NCI-H460 (cell line): ENCODE measurements around the gene LRATD1. TPM values are rescaled to one million over a fixed set of nuclear protein-coding genes. Genes with fewer than 3 reads are reported as not detected.
"Not testable (repeated sequence)": the region's sequence is repeated elsewhere in the genome, so short reads cannot be mapped to it uniquely, and the experiment has no call there.

ENCODE experiments used
- DNase-seq: peaks from one replicate; pipeline ENCODE4 v3.0.0-alpha.2; 2016; ENCODE audit warnings: low read depth; ENCODE audit errors: extremely low read depth
- polyA plus RNA-seq: library from polyadenylated mRNA; depleted of rRNA; stranded (reverse); fragments of >200 nt; gene quantifications from 2 replicates; pipeline ENCODE4 v1.2.3, GENCODE V29; 2014; cell fraction: nucleus; rRNA removed
- total RNA-seq: library from RNA; depleted of rRNA; stranded (reverse); fragments of >200 nt; shearing (Covaris generic); gene quantifications from 2 replicates; pipeline ENCODE4 v1.2.3, GENCODE V29; 2014; rRNA removed

LRATD1 gene, protein sequence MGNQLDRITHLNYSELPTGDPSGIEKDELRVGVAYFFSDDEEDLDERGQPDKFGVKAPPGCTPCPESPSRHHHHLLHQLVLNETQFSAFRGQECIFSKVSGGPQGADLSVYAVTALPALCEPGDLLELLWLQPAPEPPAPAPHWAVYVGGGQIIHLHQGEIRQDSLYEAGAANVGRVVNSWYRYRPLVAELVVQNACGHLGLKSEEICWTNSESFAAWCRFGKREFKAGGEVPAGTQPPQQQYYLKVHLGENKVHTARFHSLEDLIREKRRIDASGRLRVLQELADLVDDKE
- 2.5 and 2.6 TPM in 2 replicates for total RNA-seq
- 0.39 and 0.78 TPM in 2 replicates for polyA plus RNA-seq

DNA sequence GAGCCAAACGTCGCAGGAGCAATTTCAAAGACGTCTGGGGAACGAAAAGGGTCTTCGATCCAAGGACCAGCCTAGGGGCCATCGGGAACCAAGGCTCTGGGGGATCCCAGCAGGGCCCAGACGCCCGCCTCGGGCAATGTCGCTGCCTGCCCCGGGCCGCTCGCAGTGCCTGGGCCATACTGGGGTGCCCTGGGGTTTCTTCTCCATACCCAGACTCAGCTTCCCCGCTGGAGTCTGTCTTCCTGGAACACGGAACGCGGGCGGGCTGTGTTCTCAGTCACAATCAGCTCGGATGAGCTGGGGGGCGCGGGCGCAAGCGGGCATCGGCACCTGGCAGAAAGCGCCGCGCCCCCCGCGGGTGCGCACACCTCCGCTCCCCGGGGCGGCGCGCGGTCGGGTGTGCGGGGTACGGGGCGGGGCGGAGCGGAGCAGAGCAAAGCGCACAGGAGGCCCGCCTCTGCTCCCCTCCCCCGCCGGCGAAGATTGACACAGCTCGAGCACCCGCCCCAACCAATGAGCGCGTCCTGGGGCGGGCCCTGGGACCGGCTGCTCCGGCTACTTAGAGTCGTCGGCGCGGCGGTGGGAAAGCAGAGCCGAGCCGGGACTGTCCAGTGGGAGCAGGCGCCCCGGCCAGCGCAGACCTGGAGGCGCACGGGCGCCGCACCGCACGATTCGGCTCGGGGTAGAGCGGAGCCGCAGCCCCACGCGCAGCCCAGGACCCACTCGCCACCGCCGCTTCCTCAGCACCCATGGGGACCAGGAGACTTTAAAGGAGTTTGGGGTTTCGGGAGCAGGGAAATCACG is at the start of gene LRATD1:
TSS of gene LRATD1 (plus strand) at position 585 of the 804 bp plus-strand sequence. CDS start 1,263 bp downstream, outside the sequence.
- peak; percentile 84 for DNase-seq

DNA sequence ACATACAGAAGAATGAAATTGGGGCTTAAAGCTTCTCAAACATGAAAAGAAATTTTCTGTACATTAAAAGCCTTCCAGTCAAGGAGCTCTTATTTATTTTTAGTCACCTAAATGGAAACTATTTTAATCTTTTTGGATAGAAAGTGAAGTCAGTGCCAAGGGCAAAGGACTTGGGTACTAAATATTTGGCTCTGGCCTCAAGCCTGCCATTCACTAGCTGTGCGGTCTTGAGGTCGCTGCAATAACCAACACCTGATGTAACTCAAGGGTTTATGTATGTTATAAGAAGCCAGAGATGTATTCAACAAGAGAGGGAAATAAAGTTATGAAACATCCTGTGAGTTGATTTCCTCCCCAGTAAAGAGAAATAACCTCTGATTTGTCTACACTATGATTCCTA is 49.5 kb upstream of the LRATD1 start:
- no peak for DNase-seq

GRCh38 chr2:14583802-14584201 is 48.7 kb upstream of the LRATD1 start:
- DNase-seq, result no peak

GRCh38 chr2:14587119-14587518 is 45.4 kb upstream of the LRATD1 start:
- no peak for DNase-seq

- no peak for DNase-seq
Measured at GRCh38 chr2:14601156-14601770, 31.3 kb upstream of the LRATD1 start.

GRCh38 chr2:14602309-14602708 is 30.2 kb upstream of the LRATD1 start:
- DNase-seq, result no peak

DNA sequence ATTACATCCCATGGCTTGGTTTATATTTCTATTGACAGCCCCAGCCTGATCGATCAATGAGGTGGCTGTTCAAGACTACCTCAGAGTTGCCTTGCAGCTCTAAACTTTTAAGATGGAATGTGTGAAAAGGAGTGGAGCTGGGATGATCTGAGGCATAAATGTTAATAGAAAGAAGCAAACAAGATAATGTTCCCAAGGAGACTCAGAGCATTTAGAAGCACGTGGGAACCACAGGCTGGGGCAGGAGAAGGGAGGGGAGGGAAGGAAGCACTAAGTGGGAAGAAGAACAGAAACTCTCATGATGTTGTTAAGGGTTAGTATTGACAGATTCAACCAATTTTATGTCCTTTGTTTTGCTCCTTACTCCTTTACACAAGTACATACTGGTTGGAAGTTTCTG is 28.8 kb upstream of the LRATD1 start:
- DNase-seq, result no peak

- DNase-seq, result no peak
Measured at GRCh38 chr2:14608245-14608644, 24.3 kb upstream of the LRATD1 start.

DNA sequence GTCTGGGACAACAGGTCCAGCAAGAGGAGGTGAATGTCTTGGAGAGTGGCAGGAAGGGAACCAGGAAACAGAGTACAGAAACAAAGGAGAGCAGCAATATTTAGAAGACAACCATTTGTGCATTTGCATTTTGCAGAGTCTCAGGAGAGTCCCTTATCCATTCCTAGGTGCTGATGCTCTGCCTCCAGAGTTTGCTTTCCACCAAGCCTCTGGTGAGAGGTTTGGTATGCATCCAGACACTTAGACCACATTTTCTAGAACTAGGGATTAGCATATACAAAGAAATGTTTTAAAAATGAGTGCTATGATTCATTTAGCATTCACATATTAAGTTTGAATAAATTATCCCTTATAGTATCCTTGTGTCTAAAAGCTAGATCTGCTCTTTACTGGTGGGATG is 18.5 kb upstream of the LRATD1 start:
- DNase-seq, result no peak

DNA sequence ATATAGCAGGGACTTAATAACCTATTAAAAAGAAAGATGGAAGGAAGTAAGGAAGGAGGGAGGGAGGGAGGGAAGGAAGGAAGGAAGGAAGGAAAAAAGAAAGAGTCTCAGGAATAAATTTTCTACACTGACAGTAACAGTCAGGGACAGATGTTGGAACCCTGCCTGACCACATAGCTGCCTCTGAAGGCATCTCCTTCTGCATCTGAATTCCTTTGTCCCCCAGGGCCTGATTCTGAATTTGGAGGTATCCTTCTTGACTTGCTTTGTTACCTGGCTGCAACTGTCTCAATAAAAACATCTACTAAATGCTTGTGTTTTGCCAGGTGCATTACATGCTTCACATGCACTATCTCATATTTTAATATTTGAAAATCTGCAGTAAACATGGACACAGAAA is 17.4 kb upstream of the LRATD1 start:
- no peak for DNase-seq

DNA sequence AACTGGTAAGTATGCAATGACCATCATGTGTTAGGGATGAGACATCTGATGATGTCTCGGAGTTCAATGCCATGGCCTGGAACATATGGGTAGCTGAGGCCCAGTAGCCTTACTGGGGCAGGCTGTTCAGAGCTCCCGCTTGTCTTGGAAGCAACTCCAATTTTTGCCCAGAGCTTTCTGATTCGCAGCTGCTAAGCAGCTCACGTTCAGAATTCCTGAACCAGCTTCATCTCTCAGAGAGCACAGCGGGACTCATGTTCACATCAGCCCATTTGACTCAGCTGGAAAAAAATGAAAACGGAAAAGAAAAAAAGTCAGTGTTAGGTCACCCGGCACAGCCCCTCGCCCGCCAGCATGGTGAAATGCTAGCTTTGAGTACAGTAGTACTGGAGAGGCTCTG is 16.8 kb upstream of the LRATD1 start:
- no peak for DNase-seq

DNA sequence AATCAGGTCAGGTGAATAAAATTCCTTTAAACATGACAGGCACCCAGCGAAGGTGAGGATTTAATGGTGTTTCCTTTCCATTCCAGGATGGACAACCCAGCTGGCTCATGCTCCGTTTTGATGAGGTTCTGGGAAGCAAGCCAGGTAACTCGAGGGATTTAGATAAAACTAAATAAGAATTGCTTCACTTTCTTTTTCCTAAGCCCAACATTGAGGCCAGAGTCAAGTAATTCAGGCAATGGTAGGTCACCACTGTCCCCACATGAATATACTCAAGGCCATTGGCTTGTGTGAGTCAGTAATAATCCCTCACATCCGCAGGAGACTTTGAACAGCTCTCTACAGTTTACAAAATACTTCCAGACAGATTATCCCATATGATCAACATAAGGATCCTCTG is 16.2 kb upstream of the LRATD1 start:
- DNase-seq, result no peak

DNA sequence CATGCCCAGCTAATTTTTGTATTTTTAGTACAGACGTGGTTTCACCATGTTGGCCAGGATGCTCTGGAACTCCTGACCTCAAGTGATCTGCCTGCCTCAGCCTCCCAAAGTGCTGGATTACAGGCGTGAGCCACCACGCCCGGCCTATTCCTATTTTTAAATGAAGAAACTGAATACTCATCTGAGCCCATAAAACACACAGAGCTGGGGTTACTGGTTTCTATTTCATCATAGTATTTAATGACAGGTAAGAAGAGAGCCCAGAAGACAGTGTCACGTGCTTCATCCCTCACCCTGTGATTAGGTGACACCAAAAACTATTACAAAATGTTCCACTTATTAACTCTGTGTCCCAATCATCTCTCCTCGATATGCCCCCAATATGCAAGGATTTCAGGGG is 15.6 kb upstream of the LRATD1 start:
- DNase-seq, result no peak

GRCh38 chr2:14619441-14619840 is 13.1 kb upstream of the LRATD1 start:
- no peak for DNase-seq

GRCh38 chr2:14621114-14621513 is 11.4 kb upstream of the LRATD1 start:
- DNase-seq, result no peak

- DNase-seq, result no peak
Measured at GRCh38 chr2:14621906-14622549, 10.5 kb upstream of the LRATD1 start.

GRCh38 chr2:14622550-14622939 is 10.0 kb upstream of the LRATD1 start:
- DNase-seq, result not testable (repeated sequence)

GRCh38 chr2:14623237-14623636 is 9.3 kb upstream of the LRATD1 start:
- no peak for DNase-seq

DNA sequence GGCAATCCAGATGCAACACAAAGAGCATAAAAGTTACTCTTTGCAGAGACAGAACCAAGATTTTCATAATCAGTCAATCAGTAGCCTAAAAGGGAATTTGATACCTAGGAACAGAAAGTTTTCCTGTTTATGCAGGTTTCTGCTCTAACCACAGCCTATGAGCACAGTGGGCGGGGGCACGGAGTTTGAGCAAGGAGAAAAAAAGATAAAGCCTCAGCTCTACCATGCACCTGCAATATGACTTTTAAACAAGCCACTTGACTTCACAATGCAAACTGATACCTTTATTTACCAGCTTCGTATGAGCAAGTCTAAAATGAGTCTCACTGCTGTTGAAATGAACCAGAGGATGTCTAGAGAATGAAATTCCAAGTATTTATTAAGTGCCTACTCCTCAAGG is 5.6 kb upstream of the LRATD1 start:
- no peak for DNase-seq

- DNase-seq, result no peak
Measured at GRCh38 chr2:14628901-14629300, 3.6 kb upstream of the LRATD1 start.

DNA sequence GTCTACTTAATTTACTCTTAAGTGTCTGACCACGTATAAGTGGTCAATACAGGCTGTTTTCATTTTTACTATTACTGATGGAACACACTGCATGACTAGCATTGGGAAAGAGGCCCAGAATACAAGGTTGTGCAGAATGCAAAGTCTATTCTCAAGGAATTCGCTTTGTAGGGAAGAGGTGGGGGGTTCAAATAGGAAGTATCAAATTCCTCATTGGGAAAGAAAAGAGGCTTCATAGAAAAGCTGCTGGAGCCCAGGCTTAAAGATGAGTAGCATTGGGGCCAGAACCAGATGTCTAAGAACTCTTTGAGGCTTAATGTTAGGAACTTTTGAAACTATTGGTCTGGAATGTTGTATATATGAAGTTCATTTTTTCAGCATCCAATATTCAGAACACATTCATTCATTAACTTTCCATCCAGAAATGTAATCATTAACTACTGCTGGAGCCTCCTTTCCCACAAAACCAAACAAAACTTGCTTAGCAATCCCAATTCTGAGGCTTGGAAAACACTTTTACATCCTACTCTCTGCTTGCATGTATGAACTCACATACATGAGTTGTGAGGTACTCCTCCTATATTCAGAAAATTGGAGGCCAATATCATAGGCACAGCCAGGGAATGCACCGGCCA is 994 bp upstream of the LRATD1 start:
- no peak for DNase-seq
